Stomach (tissue), 4 donors: ENCODE data around the gene CMTM4.

Experiments
- CTCF ChIP-seq, 7 experiments: fragments of 450-650 bp in 4 of 7; fragments of 200-600 bp in 3 of 7; sonication (generic) in 3 of 7; IDR thresholded peaks; one replicate each; pipeline ENCODE4 v1.5.1; 2016 to 2019; ENCODE audit warnings: antibody characterized with exemption in 7 of 7, control low read depth in 2 of 7, mild to moderate bottlenecking in 1 of 7
- EP300 ChIP-seq: sonication (generic); formaldehyde crosslinking; IDR thresholded peaks from one replicate; pipeline ENCODE4 v1.6.1; 2017; ENCODE audit warnings: antibody characterized with exemption
- POLR2A ChIP-seq, 4 donors: fragments of 450-650 bp; IDR thresholded peaks; one replicate each; pipeline ENCODE4 v1.6.1; 2016; ENCODE audit warnings: antibody characterized with exemption in 4 of 4, control low read depth in 2 of 4, mild to moderate bottlenecking in 1 of 4, moderate library complexity in 1 of 4
- POLR2AphosphoS5 ChIP-seq, 3 donors: sonication (generic); formaldehyde crosslinking; IDR thresholded peaks; one replicate each; pipeline ENCODE4 v1.6.1; 2016; ENCODE audit warnings: antibody characterized with exemption in 3 of 3

- TF ChIP-seq CTCF (IDR thresholded peaks at IDR 0.05) (no peak), EP300 (no peak), POLR2A (IDR thresholded peaks at IDR 0.05) (no peak), POLR2AphosphoS5 (IDR thresholded peaks at IDR 0.05) (no peak)
These were observed 99.3 kb downstream of the CMTM4 start for GRCh38 chr16:66596986-66597848.
